C4-2B (cell line): ENCODE measurements around the gene LRP6.

Experiments used
- ZFX ChIP-seq: fragments of 450-650 bp; IDR thresholded peaks from 2 replicates; pipeline ENCODE4 v1.6.1; 2017
- TF ChIP-seq, protein P1 (sequence below): fragments of 450-650 bp; conservative IDR thresholded peaks from 2 replicates; pipeline ENCODE4 v1.5.1; 2017; ENCODE audit warnings: mild to moderate bottlenecking

DNA sequence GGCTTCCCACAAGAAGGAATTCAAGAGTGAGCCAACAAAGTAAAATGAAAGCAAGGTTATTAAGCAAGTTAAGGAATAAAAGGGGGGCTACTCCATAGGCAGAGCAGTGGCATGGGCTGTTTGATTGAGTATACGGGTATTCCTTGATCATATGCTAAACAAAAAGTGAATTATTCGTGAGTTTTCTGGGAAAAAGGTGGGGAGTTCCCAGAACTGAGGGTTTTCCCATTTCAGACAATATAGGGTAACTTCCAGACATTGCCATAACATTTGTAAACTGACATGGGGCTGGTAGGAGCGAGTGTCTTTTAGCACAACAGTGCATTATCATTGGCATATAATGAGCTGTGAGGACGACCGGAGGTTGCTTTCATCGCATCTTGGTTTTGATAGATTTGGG lies 198.1 kb downstream of the LRP6 start:
- TF ChIP-seq, protein P1, sequence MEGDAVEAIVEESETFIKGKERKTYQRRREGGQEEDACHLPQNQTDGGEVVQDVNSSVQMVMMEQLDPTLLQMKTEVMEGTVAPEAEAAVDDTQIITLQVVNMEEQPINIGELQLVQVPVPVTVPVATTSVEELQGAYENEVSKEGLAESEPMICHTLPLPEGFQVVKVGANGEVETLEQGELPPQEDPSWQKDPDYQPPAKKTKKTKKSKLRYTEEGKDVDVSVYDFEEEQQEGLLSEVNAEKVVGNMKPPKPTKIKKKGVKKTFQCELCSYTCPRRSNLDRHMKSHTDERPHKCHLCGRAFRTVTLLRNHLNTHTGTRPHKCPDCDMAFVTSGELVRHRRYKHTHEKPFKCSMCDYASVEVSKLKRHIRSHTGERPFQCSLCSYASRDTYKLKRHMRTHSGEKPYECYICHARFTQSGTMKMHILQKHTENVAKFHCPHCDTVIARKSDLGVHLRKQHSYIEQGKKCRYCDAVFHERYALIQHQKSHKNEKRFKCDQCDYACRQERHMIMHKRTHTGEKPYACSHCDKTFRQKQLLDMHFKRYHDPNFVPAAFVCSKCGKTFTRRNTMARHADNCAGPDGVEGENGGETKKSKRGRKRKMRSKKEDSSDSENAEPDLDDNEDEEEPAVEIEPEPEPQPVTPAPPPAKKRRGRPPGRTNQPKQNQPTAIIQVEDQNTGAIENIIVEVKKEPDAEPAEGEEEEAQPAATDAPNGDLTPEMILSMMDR = no peak
- TF ChIP-seq ZFX = no peak
